GM12878 (cell line): ENCODE measurements around the gene CAB39. TPM values are rescaled to one million over a fixed set of nuclear protein-coding genes. Genes with fewer than 3 reads are reported as not detected.

Experiments used
- ATF2 ChIP-seq: IDR thresholded peaks from 2 replicates; pipeline ENCODE4 v1.6.1; 2012; ENCODE audit warnings: low read length, inconsistent platforms
- CHD1 ChIP-seq: IDR thresholded peaks from 2 replicates; pipeline ENCODE4 v1.6.1; 2012; ENCODE audit warnings: low read depth, low read length, improper control_type of control experiment
- CREM ChIP-seq: IDR thresholded peaks from 2 replicates; pipeline ENCODE4 v1.6.1; 2014; ENCODE audit warnings: antibody characterized with exemption, low read depth
- EED ChIP-seq: sonication (generic); IDR thresholded peaks from 2 replicates; pipeline ENCODE4 v1.6.1; 2016; ENCODE audit warnings: antibody characterized with exemption, low read depth
- FOS ChIP-seq: IDR thresholded peaks from 3 replicates; pipeline ENCODE4 v1.6.1; 2011; ENCODE audit warnings: borderline replicate concordance; ENCODE audit not compliant: insufficient read length; ENCODE audit errors: extremely low read depth
- FOXK2 ChIP-seq: fragments of 450-650 bp; IDR thresholded peaks from 2 replicates; pipeline ENCODE4 v1.6.1; 2017; ENCODE audit warnings: mild to moderate bottlenecking, moderate library complexity
- FOXM1 ChIP-seq: IDR thresholded peaks from 2 replicates; pipeline ENCODE4 v1.6.1; 2012; ENCODE audit warnings: low read depth, mild to moderate bottlenecking, inconsistent platforms, low read length, moderate library complexity
- NFYA ChIP-seq: IDR thresholded peaks from 2 replicates; pipeline ENCODE4 v1.6.1; 2011; ENCODE audit warnings: low read depth, mild to moderate bottlenecking, low read length, improper control_type of control experiment, borderline replicate concordance
- PRDM15 ChIP-seq: fragments of 450-650 bp; formaldehyde crosslinking; IDR thresholded peaks from 2 replicates; pipeline ENCODE4 v1.4.0; 2020; ENCODE audit warnings: mild to moderate bottlenecking, moderate library complexity
- RAD51 ChIP-seq: fragments of 450-650 bp; IDR thresholded peaks from 2 replicates; pipeline ENCODE4 v1.6.1; 2016; ENCODE audit warnings: moderate library complexity, mild to moderate bottlenecking, inconsistent platforms
- REST ChIP-seq: IDR thresholded peaks from 2 replicates; pipeline ENCODE4 v1.6.1; 2012; ENCODE audit warnings: mild to moderate bottlenecking, low read depth, low read length
- SIN3A ChIP-seq: IDR thresholded peaks from 2 replicates; pipeline ENCODE4 v1.6.1; 2012; ENCODE audit warnings: low read depth, low read length, improper control_type of control experiment
- polyA plus RNA-seq, 11 experiments: library from polyadenylated mRNA; depleted of rRNA in 4 of 11; unstranded in 6 of 11; stranded (reverse) in 5 of 11; fragments of >200 nt; fragmentation: Nextera tagmentation in 4 of 11; fragmentation: Illumina TruSeq in 1 of 11; extraction: Ambion mirVana in 4 of 11; extraction: Trizol in 1 of 11; gene quantifications; 1 replicate in 1 of 11; 2 replicates in 10 of 11; pipeline versions ENCODE4 v1.2.1 to v1.2.3, GENCODE V29; 2011 to 2016; ENCODE audit warnings: inconsistent platforms in 2 of 11, missing spikeins in 2 of 11, low read depth in 1 of 11
- total RNA-seq, 4 experiments: library from RNA; depleted of rRNA in 3 of 4; stranded (reverse); fragments of >200 nt in 3 of 4; fragmentation: Illumina TruSeq in 1 of 4; extraction: Trizol in 1 of 4; gene quantifications; 2 replicates each; pipeline versions ENCODE4 v1.2.1 to v1.2.3, GENCODE V29; 2013 to 2021
- TF ChIP-seq, protein P1 (sequence below): fragments of 450-650 bp; IDR thresholded peaks from 2 replicates; pipeline ENCODE4 v1.6.1; 2017; ENCODE audit warnings: mild to moderate bottlenecking, moderate library complexity

The CAB39 gene
- total and polyA plus RNA-seq, 10 of the 15 experiments (the other 5 are each of a cell fraction or from before 2014, with no cell fraction given): 13.3 to 129 (median 62.9) TPM

DNA sequence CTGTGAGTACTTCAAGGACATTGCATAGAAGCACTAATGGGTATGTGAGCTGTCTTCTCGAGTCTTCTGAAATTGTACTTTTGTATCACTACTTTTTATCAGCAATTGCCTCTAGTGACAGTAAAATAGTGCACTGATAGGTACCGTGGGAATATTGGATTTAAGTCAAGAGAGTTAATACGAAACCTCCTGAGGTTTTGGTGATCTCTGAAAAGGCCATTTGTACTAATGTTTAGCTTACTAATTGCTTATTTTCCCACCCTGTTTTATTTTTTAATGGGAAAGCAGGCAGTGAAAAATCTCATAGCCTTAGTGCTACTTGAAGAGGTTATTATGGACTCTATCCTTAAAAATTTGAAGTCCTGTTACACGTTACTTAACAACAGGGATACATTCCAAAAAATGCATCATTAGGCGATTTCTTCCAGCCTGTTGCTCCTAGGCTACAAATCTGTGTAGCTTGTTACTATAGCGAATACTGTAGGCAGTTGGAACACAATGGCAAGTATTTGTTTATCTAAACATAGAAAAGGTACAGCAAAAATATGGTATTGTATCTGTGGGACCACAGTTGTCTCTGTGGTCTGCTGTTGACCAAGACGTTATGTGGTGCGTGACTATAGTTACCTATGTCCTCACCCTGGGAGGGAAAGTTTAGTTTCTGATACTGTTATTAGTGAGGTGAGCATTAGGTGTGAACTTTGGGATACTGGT is 65.9 kb downstream of the CAB39 start (continued):
- TF ChIP-seq REST (no peak), FOS (no peak), EED (no peak), ATF2 (peak; percentile 66), CHD1 (no peak), FOXM1 (peak; percentile 76; the same call in 1 of the 2 replicates), SIN3A (no peak), NFYA (no peak), PRDM15 (CRISPR knock-in tag) (no peak), CREM (peak; percentile 37; the same call in 1 of the 2 replicates), FOXK2 (no peak), RAD51 (no peak)
- TF ChIP-seq, protein P1, sequence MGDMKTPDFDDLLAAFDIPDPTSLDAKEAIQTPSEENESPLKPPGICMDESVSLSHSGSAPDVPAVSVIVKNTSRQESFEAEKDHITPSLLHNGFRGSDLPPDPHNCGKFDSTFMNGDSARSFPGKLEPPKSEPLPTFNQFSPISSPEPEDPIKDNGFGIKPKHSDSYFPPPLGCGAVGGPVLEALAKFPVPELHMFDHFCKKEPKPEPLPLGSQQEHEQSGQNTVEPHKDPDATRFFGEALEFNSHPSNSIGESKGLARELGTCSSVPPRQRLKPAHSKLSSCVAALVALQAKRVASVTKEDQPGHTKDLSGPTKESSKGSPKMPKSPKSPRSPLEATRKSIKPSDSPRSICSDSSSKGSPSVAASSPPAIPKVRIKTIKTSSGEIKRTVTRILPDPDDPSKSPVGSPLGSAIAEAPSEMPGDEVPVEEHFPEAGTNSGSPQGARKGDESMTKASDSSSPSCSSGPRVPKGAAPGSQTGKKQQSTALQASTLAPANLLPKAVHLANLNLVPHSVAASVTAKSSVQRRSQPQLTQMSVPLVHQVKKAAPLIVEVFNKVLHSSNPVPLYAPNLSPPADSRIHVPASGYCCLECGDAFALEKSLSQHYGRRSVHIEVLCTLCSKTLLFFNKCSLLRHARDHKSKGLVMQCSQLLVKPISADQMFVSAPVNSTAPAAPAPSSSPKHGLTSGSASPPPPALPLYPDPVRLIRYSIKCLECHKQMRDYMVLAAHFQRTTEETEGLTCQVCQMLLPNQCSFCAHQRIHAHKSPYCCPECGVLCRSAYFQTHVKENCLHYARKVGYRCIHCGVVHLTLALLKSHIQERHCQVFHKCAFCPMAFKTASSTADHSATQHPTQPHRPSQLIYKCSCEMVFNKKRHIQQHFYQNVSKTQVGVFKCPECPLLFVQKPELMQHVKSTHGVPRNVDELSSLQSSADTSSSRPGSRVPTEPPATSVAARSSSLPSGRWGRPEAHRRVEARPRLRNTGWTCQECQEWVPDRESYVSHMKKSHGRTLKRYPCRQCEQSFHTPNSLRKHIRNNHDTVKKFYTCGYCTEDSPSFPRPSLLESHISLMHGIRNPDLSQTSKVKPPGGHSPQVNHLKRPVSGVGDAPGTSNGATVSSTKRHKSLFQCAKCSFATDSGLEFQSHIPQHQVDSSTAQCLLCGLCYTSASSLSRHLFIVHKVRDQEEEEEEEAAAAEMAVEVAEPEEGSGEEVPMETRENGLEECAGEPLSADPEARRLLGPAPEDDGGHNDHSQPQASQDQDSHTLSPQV: no peak
